WTC11 (cell line): Measurements from ENCODE around the gene ZNF358. TPM values are rescaled to one million over a fixed set of nuclear protein-coding genes. Genes with fewer than 3 reads are reported as not detected.

Experiments
- ATAC-seq: fragments of 200-7000 bp; cut with Tn5 transposase; 2 replicates; pipeline ENCODE4 v1.10.0; 2021; ENCODE audit warnings: mild to moderate bottlenecking, moderate library complexity
- CTCF ChIA-PET: fragments of 300-600 bp; sonication (Branson Sonifier 250); formaldehyde crosslinking; loops from one replicate; lab custom pipeline; 2021; ENCODE audit warnings: antibody characterized with exemption; lab: Charles Lee
- POLR2A ChIA-PET: fragments of 350-600 bp; sonication (Branson Sonifier 250); formaldehyde crosslinking; loops from one replicate; lab custom pipeline; 2021; ENCODE audit warnings: antibody characterized with exemption; lab: Charles Lee
- DNase-seq: peaks from one replicate; pipeline ENCODE4 v3.0.0; 2021; ENCODE audit warnings: low spot score
- H3K27ac Mint-ChIP-seq: 2 replicates; pipeline ENCODE4 v1.8.0; 2021; ENCODE audit warnings: mixed read lengths
- H3K27me3 Mint-ChIP-seq: 2 replicates; pipeline ENCODE4 v1.8.0; 2021; ENCODE audit warnings: low read depth, mild to moderate bottlenecking, moderate library complexity, mixed read lengths
- H3K36me3 Mint-ChIP-seq: 2 replicates; pipeline ENCODE4 v1.8.0; 2021; ENCODE audit warnings: mixed read lengths
- H3K4me1 Mint-ChIP-seq: 2 replicates; pipeline ENCODE4 v1.8.0; 2022; ENCODE audit warnings: mixed read lengths
- H3K4me3 Mint-ChIP-seq: 2 replicates; pipeline ENCODE4 v1.8.0; 2021; ENCODE audit warnings: mild to moderate bottlenecking, moderate library complexity, mixed read lengths
- H3K9me3 Mint-ChIP-seq: 2 replicates; pipeline ENCODE4 v1.8.0; 2021; ENCODE audit warnings: mixed read lengths
- GTF2I ChIP-seq: fragments of 250-450 bp; sonication (Bioruptor Pico); conservative IDR thresholded peaks from 2 replicates; pipeline ENCODE4 v1.4.0; 2021; ENCODE audit warnings: mild to moderate bottlenecking
- MXD4 ChIP-seq: fragments of 250-450 bp; sonication (Bioruptor Pico); IDR thresholded peaks from 2 replicates; pipeline ENCODE4 v1.8.0; 2021; ENCODE audit warnings: mild to moderate bottlenecking, moderate library complexity, borderline replicate concordance
- NFYB ChIP-seq: sonication (generic); formaldehyde crosslinking; conservative IDR thresholded peaks from 2 replicates; pipeline ENCODE4 v1.8.0; 2022; ENCODE audit warnings: low read depth, missing genetic modification reagents
- NR3C1 ChIP-seq: sonication (generic); formaldehyde crosslinking; conservative IDR thresholded peaks from 2 replicates; pipeline ENCODE4 v1.8.1; 2023; ENCODE audit warnings: low read depth, mild to moderate bottlenecking, missing genetic modification reagents
- SP1 ChIP-seq: sonication (generic); formaldehyde crosslinking; conservative IDR thresholded peaks from 2 replicates; pipeline ENCODE4 v1.8.1; 2022; ENCODE audit warnings: missing genetic modification reagents
- total RNA-seq: library from RNA; stranded (reverse); gene quantifications from 3 replicates; pipeline ENCODE4 v1.2.3, GENCODE V29; 2021
- TF ChIP-seq, protein P1 (sequence below): sonication (generic); formaldehyde crosslinking; IDR thresholded peaks from 2 replicates; pipeline ENCODE4 v1.8.0; 2023; ENCODE audit warnings: missing genetic modification reagents, mild to moderate bottlenecking, borderline replicate concordance
- TF ChIP-seq, protein P2 (sequence below): sonication (generic); formaldehyde crosslinking; IDR thresholded peaks from 2 replicates; pipeline ENCODE4 v1.8.1; 2023; ENCODE audit warnings: mild to moderate bottlenecking, missing genetic modification reagents, borderline replicate concordance
- TF ChIP-seq, protein P3 (sequence below): sonication (generic); formaldehyde crosslinking; IDR thresholded peaks from 2 replicates; pipeline ENCODE4 v1.8.0; 2022; ENCODE audit warnings: mild to moderate bottlenecking, missing genetic modification reagents
- TF ChIP-seq, protein P4 (sequence below): sonication (generic); formaldehyde crosslinking; IDR thresholded peaks from 2 replicates; pipeline ENCODE4 v1.8.1; 2022; ENCODE audit warnings: low read depth, missing genetic modification reagents, borderline replicate concordance
- TF ChIP-seq, protein P5 (sequence below): fragments of 250-450 bp; sonication (Bioruptor Pico); IDR thresholded peaks from 2 replicates; pipeline ENCODE4 v2.1.2; 2022; ENCODE audit warnings: mild to moderate bottlenecking, moderate library complexity

ZNF358 gene
- total RNA-seq, 1 experiment from 2014 or later: 37.5 TPM

DNA sequence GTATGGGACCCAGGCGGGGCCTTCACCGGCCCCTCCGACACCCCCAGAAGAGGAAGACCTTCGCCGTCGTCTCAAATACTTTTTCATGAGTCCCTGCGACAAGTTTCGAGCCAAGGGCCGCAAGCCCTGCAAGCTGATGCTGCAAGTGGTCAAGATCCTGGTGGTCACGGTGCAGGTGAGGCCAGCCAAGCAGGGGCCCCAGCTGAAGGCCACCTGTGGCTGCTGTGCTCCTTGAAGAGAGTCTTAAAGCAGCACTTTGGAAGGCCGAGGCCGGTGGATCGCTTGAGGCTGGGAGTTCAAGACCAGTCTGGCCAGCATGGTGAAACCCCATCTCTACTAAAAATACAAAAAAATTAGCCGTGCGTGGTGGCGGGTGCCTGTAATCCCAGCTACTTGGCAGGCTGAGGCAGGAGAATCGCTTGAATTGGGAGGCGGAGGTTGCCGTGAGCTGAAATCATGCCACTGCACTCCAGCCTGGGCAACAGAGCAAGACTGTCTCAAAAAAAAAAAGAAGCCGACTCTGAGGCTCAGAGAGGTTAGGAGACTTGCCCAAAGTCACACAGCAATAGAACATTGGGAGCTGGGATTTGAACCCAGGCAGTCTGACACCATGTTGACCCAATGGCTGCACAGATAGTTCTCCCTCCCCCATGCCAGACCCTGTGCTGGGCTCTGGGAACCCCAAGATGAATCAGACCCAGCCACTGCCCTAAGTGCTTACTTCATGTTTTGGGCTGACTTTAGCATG, 9.3 kb downstream of the ZNF358 start (continued):
- TF ChIP-seq, protein P1, sequence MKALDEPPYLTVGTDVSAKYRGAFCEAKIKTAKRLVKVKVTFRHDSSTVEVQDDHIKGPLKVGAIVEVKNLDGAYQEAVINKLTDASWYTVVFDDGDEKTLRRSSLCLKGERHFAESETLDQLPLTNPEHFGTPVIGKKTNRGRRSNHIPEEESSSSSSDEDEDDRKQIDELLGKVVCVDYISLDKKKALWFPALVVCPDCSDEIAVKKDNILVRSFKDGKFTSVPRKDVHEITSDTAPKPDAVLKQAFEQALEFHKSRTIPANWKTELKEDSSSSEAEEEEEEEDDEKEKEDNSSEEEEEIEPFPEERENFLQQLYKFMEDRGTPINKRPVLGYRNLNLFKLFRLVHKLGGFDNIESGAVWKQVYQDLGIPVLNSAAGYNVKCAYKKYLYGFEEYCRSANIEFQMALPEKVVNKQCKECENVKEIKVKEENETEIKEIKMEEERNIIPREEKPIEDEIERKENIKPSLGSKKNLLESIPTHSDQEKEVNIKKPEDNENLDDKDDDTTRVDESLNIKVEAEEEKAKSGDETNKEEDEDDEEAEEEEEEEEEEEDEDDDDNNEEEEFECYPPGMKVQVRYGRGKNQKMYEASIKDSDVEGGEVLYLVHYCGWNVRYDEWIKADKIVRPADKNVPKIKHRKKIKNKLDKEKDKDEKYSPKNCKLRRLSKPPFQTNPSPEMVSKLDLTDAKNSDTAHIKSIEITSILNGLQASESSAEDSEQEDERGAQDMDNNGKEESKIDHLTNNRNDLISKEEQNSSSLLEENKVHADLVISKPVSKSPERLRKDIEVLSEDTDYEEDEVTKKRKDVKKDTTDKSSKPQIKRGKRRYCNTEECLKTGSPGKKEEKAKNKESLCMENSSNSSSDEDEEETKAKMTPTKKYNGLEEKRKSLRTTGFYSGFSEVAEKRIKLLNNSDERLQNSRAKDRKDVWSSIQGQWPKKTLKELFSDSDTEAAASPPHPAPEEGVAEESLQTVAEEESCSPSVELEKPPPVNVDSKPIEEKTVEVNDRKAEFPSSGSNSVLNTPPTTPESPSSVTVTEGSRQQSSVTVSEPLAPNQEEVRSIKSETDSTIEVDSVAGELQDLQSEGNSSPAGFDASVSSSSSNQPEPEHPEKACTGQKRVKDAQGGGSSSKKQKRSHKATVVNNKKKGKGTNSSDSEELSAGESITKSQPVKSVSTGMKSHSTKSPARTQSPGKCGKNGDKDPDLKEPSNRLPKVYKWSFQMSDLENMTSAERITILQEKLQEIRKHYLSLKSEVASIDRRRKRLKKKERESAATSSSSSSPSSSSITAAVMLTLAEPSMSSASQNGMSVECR (CRISPR knock-in tag): no peak
- TF ChIP-seq NFYB (CRISPR knock-in tag): no peak
- TF ChIP-seq SP1: no peak

DNA sequence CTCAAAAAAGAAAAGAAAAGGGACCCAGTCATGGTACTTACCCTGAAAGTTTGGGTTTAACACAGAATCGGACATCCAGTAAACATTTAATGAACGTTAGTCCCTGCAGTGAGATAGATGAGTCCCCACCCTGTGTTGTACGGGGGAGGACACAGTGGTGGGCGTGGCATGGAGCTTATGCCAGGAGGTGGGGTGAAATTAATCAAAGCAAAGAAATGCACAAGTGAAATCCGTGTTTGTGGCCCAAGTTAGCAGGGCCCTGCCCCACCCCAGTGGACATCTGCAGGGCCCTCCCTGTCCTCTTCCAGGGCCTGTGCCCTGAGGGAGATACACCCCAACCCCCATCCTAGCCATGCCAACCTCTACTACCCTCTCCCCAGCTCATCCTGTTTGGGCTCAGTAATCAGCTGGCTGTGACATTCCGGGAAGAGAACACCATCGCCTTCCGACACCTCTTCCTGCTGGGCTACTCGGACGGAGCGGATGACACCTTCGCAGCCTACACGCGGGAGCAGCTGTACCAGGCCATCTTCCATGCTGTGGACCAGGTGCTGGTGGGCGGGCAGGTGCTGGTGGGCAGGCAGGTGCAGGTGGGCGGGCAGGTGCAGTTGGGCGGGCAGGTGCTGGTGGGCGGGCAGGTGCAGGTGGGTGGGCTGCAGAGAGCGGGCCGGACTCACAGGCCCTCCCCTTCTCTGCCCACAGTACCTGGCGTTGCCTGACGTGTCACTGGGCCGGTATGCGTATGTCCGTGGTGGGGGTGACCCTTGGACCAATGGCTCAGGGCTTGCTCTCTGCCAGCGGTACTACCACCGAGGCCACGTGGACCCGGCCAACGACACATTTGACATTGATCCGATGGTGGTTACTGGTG, 10.4 kb downstream of the ZNF358 start:
- no peak for DNase-seq
- Mint-ChIP-seq H3K9me3 (no peaks in the 10 kb centered on the region), H3K27me3 (no peaks in the 10 kb centered on the region; the same call in 1 of the 2 replicates), H3K27ac (no peak overlapping the region), H3K4me3 (no peak overlapping the region), H3K36me3 (peaks cover 2% of the 10 kb centered on the region; the same call in 1 of the 2 replicates), H3K4me1 (peaks cover 9% of the 10 kb centered on the region; the same call in 1 of the 2 replicates)
- CTCF ChIA-PET: no interaction called here
- no peak for ATAC-seq
- POLR2A ChIA-PET: interaction anchor here (0.7 kb wide), 1 partner anchor 1909 kb away, joined by 8 read pairs; the partner anchor contains the start of gene ZNF266
- TF ChIP-seq, protein P2, sequence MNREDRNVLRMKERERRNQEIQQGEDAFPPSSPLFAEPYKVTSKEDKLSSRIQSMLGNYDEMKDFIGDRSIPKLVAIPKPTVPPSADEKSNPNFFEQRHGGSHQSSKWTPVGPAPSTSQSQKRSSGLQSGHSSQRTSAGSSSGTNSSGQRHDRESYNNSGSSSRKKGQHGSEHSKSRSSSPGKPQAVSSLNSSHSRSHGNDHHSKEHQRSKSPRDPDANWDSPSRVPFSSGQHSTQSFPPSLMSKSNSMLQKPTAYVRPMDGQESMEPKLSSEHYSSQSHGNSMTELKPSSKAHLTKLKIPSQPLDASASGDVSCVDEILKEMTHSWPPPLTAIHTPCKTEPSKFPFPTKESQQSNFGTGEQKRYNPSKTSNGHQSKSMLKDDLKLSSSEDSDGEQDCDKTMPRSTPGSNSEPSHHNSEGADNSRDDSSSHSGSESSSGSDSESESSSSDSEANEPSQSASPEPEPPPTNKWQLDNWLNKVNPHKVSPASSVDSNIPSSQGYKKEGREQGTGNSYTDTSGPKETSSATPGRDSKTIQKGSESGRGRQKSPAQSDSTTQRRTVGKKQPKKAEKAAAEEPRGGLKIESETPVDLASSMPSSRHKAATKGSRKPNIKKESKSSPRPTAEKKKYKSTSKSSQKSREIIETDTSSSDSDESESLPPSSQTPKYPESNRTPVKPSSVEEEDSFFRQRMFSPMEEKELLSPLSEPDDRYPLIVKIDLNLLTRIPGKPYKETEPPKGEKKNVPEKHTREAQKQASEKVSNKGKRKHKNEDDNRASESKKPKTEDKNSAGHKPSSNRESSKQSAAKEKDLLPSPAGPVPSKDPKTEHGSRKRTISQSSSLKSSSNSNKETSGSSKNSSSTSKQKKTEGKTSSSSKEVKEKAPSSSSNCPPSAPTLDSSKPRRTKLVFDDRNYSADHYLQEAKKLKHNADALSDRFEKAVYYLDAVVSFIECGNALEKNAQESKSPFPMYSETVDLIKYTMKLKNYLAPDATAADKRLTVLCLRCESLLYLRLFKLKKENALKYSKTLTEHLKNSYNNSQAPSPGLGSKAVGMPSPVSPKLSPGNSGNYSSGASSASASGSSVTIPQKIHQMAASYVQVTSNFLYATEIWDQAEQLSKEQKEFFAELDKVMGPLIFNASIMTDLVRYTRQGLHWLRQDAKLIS (CRISPR knock-in tag): no peak
- TF ChIP-seq NR3C1 (CRISPR knock-in tag) (no peak), GTF2I (CRISPR knock-in tag) (no peak), MXD4 (CRISPR knock-in tag) (no peak)
- TF ChIP-seq, protein P3, sequence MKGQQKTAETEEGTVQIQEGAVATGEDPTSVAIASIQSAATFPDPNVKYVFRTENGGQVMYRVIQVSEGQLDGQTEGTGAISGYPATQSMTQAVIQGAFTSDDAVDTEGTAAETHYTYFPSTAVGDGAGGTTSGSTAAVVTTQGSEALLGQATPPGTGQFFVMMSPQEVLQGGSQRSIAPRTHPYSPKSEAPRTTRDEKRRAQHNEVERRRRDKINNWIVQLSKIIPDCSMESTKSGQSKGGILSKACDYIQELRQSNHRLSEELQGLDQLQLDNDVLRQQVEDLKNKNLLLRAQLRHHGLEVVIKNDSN (CRISPR knock-in tag): no peak
- TF ChIP-seq, protein P4, sequence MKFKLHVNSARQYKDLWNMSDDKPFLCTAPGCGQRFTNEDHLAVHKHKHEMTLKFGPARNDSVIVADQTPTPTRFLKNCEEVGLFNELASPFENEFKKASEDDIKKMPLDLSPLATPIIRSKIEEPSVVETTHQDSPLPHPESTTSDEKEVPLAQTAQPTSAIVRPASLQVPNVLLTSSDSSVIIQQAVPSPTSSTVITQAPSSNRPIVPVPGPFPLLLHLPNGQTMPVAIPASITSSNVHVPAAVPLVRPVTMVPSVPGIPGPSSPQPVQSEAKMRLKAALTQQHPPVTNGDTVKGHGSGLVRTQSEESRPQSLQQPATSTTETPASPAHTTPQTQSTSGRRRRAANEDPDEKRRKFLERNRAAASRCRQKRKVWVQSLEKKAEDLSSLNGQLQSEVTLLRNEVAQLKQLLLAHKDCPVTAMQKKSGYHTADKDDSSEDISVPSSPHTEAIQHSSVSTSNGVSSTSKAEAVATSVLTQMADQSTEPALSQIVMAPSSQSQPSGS (CRISPR knock-in tag): no peak
- TF ChIP-seq, protein P5, sequence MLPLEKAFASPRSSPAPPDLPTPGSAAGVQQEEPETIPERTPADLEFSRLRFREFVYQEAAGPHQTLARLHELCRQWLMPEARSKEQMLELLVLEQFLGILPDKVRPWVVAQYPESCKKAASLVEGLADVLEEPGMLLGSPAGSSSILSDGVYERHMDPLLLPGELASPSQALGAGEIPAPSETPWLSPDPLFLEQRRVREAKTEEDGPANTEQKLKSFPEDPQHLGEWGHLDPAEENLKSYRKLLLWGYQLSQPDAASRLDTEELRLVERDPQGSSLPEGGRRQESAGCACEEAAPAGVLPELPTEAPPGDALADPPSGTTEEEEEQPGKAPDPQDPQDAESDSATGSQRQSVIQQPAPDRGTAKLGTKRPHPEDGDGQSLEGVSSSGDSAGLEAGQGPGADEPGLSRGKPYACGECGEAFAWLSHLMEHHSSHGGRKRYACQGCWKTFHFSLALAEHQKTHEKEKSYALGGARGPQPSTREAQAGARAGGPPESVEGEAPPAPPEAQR (CRISPR knock-in tag): no peak
